Lung (tissue), 12 donors: Measurements from ENCODE around the gene IL7R. TPM values are rescaled to one million over a fixed set of nuclear protein-coding genes. Genes with fewer than 3 reads are reported as not detected.

Experiments used
- ATAC-seq: fragments of 200-7000 bp; cut with Tn5 transposase; one replicate; pipeline ENCODE4 v1.9.1; 2020; ENCODE audit warnings: moderate number of reproducible peaks; ENCODE audit not compliant: insufficient read depth, low FRiP score
- DNase-seq, 3 donors: peaks; one replicate each; pipeline ENCODE4 v3.0.0-alpha.2; 2013 to 2017
- H3K27ac ChIP-seq, 2 donors: one replicate each; pipeline ENCODE4 v1.5.1; 2013; ENCODE audit warnings: mild to moderate bottlenecking in 2 of 2, moderate library complexity in 2 of 2, control low read depth in 1 of 2, inconsistent platforms in 1 of 2, low read depth in 1 of 2, low read length in 1 of 2
- H3K27me3 ChIP-seq, 3 donors: one replicate each; pipeline ENCODE4 v1.5.1; 2013; ENCODE audit warnings: low read length in 2 of 3; ENCODE audit not compliant: control insufficient read depth in 3 of 3, insufficient read depth in 3 of 3
- H3K36me3 ChIP-seq, 4 donors: one replicate each; pipeline ENCODE4 v1.5.1; 2013; ENCODE audit warnings: low read length in 4 of 4, mild to moderate bottlenecking in 1 of 4, moderate library complexity in 1 of 4; ENCODE audit not compliant: control insufficient read depth in 4 of 4, insufficient read depth in 4 of 4
- H3K4me1 ChIP-seq, 5 donors: one replicate each; pipeline ENCODE4 v1.5.1; 2013; ENCODE audit warnings: low read length in 5 of 5, mild to moderate bottlenecking in 2 of 5, moderate library complexity in 1 of 5; ENCODE audit not compliant: control insufficient read depth in 5 of 5, insufficient read depth in 5 of 5
- H3K4me3 ChIP-seq: one replicate; pipeline ENCODE4 v1.5.1; 2013; ENCODE audit warnings: mild to moderate bottlenecking, control low read depth, moderate library complexity
- H3K9ac ChIP-seq, 2 donors: one replicate each; pipeline ENCODE4 v1.5.1; 2013; ENCODE audit warnings: low read length in 2 of 2, control low read depth in 1 of 2; ENCODE audit not compliant: insufficient read depth in 1 of 2
- H3K9me3 ChIP-seq, 4 donors: one replicate each; pipeline ENCODE4 v1.5.1; 2013; ENCODE audit warnings: low read length in 3 of 4, mild to moderate bottlenecking in 1 of 4, moderate library complexity in 1 of 4; ENCODE audit not compliant: control insufficient read depth in 4 of 4, insufficient read depth in 3 of 4
- WGBS, 2 donors: extraction: QIAGEN DNeasy Blood & Tissue Kit; methylation state at CpG; one replicate each; pipeline ENCODE4 v1.1.7; 2013; 5-methylcytosine and 5-hydroxymethylcytosine counted together
- polyA plus RNA-seq, 2 donors: library from polyadenylated mRNA; stranded (reverse); fragments of 200-250 nt; gene quantifications; one replicate each; pipeline ENCODE4 v1.2.1, GENCODE V29; 2013
- total RNA-seq, 2 donors: library from RNA; depleted of rRNA in 1 of 2; stranded (reverse); fragments of >200 nt in 1 of 2; gene quantifications; one replicate each; pipeline ENCODE4 v1.2.1, GENCODE V29; 2014 to 2021
- TF ChIP-seq, protein P1 (sequence below): IDR thresholded peaks from 2 replicates; pipeline ENCODE4 v1.5.1; 2012; ENCODE audit warnings: mild to moderate bottlenecking; ENCODE audit errors: control extremely low read depth, extremely low read depth
- donor health status: control.
- donor health status: control.
- donor health status: Bipolar disorder and iron deficiency.
- donor health status: healthy.
- donor health status: DM: yes; HTN: yes; CAD: no.

The IL7R gene
- total and polyA plus RNA-seq, 4 donors: 10.9 to 120 (median 67.7) TPM

GRCh38 chr5:35828082-35828598 lies 28.6 kb upstream of the IL7R start:
- Histone ChIP-seq H3K9me3 (no peaks in the 10 kb centered on the region), H3K4me3 (no peak overlapping the region), H3K36me3 (no peaks in the 10 kb centered on the region), H3K27me3 (no peaks in the 10 kb centered on the region), H3K4me1 (no peaks in the 10 kb centered on the region), H3K9ac (no peak overlapping the region), H3K27ac (no peak overlapping the region)
- ATAC-seq: no peak
- WGBS, 2 donors: 84 to 90% methylated on average over 4 of the region's 4 CpGs
- TF ChIP-seq, protein P1, sequence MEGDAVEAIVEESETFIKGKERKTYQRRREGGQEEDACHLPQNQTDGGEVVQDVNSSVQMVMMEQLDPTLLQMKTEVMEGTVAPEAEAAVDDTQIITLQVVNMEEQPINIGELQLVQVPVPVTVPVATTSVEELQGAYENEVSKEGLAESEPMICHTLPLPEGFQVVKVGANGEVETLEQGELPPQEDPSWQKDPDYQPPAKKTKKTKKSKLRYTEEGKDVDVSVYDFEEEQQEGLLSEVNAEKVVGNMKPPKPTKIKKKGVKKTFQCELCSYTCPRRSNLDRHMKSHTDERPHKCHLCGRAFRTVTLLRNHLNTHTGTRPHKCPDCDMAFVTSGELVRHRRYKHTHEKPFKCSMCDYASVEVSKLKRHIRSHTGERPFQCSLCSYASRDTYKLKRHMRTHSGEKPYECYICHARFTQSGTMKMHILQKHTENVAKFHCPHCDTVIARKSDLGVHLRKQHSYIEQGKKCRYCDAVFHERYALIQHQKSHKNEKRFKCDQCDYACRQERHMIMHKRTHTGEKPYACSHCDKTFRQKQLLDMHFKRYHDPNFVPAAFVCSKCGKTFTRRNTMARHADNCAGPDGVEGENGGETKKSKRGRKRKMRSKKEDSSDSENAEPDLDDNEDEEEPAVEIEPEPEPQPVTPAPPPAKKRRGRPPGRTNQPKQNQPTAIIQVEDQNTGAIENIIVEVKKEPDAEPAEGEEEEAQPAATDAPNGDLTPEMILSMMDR: no peak
- no peak for DNase-seq

- no peak overlapping the region for H3K4me3 ChIP-seq
- ATAC-seq: no peak
- no peaks in the 10 kb centered on the region for H3K27me3 ChIP-seq
- no peaks in the 10 kb centered on the region for H3K4me1 ChIP-seq
- no peaks in the 10 kb centered on the region for H3K36me3 ChIP-seq
- H3K9ac ChIP-seq: no peak overlapping the region
- no peak for DNase-seq
- TF ChIP-seq, protein P1: no peak
- 79 to 83% methylated on average over 4 of the region's 4 CpGs for WGBS, 2 donors
- no peaks in the 10 kb centered on the region for H3K9me3 ChIP-seq
- no peak overlapping the region for H3K27ac ChIP-seq
These were observed 26.1 kb upstream of the IL7R start for GRCh38 chr5:35830587-35830986.

DNA sequence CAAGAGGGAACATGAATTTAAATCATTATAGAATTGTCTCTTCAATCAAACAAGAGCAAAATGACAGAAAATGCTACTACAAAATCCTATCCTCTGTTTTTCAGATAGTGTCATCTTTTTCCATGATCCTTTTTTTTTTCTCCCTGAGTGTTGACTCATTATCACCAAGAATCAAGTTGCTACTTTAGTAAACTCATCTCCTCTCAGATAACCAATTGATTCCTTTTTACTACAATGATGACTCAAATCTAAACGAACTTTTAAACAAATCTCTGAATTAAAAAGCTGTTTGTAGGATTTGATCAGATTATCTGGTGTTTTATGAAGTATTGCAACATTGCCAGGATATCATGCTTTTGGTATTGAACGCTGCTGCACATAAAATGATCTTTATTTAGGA lies 23.9 kb upstream of the IL7R start:
- Histone ChIP-seq H3K36me3 (no peaks in the 10 kb centered on the region), H3K27me3 (no peaks in the 10 kb centered on the region), H3K9me3 (no peaks in the 10 kb centered on the region), H3K9ac (no peak overlapping the region), H3K4me1 (no peaks in the 10 kb centered on the region), H3K4me3 (no peak overlapping the region), H3K27ac (no peak overlapping the region)
- TF ChIP-seq, protein P1: no peak
- DNase-seq (no peak), ATAC-seq (no peak)
- WGBS, 2 donors: 65 to 83% methylated on average over 2 of the region's 2 CpGs

- DNase-seq (no peak), ATAC-seq (no peak)
- Histone ChIP-seq H3K27ac (no peak overlapping the region), H3K9ac (no peak overlapping the region), H3K4me3 (no peak overlapping the region), H3K36me3 (no peaks in the 10 kb centered on the region), H3K4me1 (no peaks in the 10 kb centered on the region), H3K27me3 (no peaks in the 10 kb centered on the region), H3K9me3 (no peaks in the 10 kb centered on the region)
- TF ChIP-seq, protein P1: no peak
- WGBS, 2 donors: 77 to 91% methylated on average over 2 of the region's 2 CpGs
These were observed 23.5 kb upstream of the IL7R start for GRCh38 chr5:35833224-35833623.
